Aorta (tissue), 5 donors: Measurements from ENCODE around the gene RFTN1. TPM values are rescaled to one million over a fixed set of nuclear protein-coding genes. Genes with fewer than 3 reads are reported as not detected.
A peak's percentile ranks its signal among the peaks of the same experiment; 100 is the strongest.

Experiments
- ATAC-seq: fragments of 200-7000 bp; cut with Tn5 transposase; one replicate; pipeline ENCODE4 v1.9.1; 2022; ENCODE audit warnings: moderate library complexity; ENCODE audit not compliant: low FRiP score
- DNase-seq, 2 donors: peaks; one replicate each; pipeline ENCODE4 v3.0.0-alpha.2; 2020
- H3K27ac ChIP-seq, 2 donors: one replicate each; pipeline ENCODE4 v1.5.1; 2013; ENCODE audit warnings: low read length in 2 of 2, mild to moderate bottlenecking in 2 of 2, moderate library complexity in 2 of 2, control low read depth in 1 of 2, inconsistent platforms in 1 of 2, low read depth in 1 of 2
- H3K27me3 ChIP-seq, 2 donors: one replicate each; pipeline ENCODE4 v1.6.1; 2013; ENCODE audit warnings: control low read depth in 1 of 2, low read length in 1 of 2, mild to moderate bottlenecking in 1 of 2, moderate library complexity in 1 of 2; ENCODE audit not compliant: insufficient read depth in 2 of 2, control insufficient read depth in 1 of 2
- H3K36me3 ChIP-seq, 2 donors: one replicate each; pipeline ENCODE4 v1.6.1; 2013; ENCODE audit warnings: control low read depth in 1 of 2, low read length in 1 of 2, mild to moderate bottlenecking in 1 of 2; ENCODE audit not compliant: insufficient read depth in 2 of 2, control insufficient read depth in 1 of 2
- H3K4me1 ChIP-seq, 2 donors: one replicate each; pipeline ENCODE4 v1.6.1; 2013; ENCODE audit warnings: low read length in 2 of 2, control low read depth in 1 of 2, mild to moderate bottlenecking in 1 of 2, moderate library complexity in 1 of 2; ENCODE audit not compliant: insufficient read depth in 2 of 2, control insufficient read depth in 1 of 2
- H3K4me3 ChIP-seq, 2 donors: one replicate each; pipeline ENCODE4 v1.5.1; 2013; ENCODE audit warnings: low read length in 2 of 2, control low read depth in 1 of 2, mild to moderate bottlenecking in 1 of 2
- H3K9me3 ChIP-seq: one replicate; pipeline ENCODE4 v1.6.1; 2013; ENCODE audit warnings: mild to moderate bottlenecking, low read length; ENCODE audit not compliant: control insufficient read depth
- WGBS, 2 donors: extraction: QIAGEN DNeasy Blood & Tissue Kit; methylation state at CpG; one replicate each; pipeline ENCODE4 v1.1.7; 2013; 5-methylcytosine and 5-hydroxymethylcytosine counted together
- intact Hi-C, 2 donors: fragments of 100-400 bp; cut with DNase I; formaldehyde crosslinking; loops; one replicate each; pipeline versions ENCODE4 v1.14.2 to v1.15.0; 2022
- polyA plus RNA-seq, 2 donors: library from polyadenylated mRNA; stranded (reverse); fragments of 200-250 nt; gene quantifications; one replicate each; pipeline ENCODE4 v1.2.3, GENCODE V29; 2013
- total RNA-seq, 2 donors: library from RNA; stranded (reverse); fragmentation: NEBNext Ultra II Directional; extraction: Animal tissue kit (Norgen Biotek cat#: 25700); gene quantifications; one replicate each; pipeline ENCODE4 v1.2.1, GENCODE V29; 2021
- donor health status: healthy with polysubstance abuse.
- donor health status: Bipolar disorder and iron deficiency.
- donor health status: DM: no; HTN: no; CAD: no.
- donor health status: DM: no; HTN: no; CAD: no.
- donor health status: DM: yes; HTN: yes; CAD: no.

The RFTN1 gene
- total and polyA plus RNA-seq, 4 donors = 12.7 to 119 (median 59.4) TPM

- Histone ChIP-seq H3K36me3 (no peaks in the 10 kb centered on the region), H3K4me1 (peaks cover 3 to 11% of the 10 kb centered on the region in 2 donors), H3K9me3 (no peaks in the 10 kb centered on the region), H3K4me3 (no peak overlapping the region), H3K27ac (peak overlapping the region; percentile 79 to 82), H3K27me3 (no peaks in the 10 kb centered on the region)
- DNase-seq = no peak
- WGBS, 2 donors = 60 to 63% methylated on average over 4 of the region's 4 CpGs
- intact Hi-C loops = no loop called here
- peak; percentile 79 for ATAC-seq
Measured at GRCh38 chr3:16439163-16439847, 74.2 kb downstream of the RFTN1 start.

GRCh38 chr3:16437640-16438039 lies 75.9 kb downstream of the RFTN1 start:
- Histone ChIP-seq H3K27me3 (no peaks in the 10 kb centered on the region), H3K4me1 (peaks cover 2 to 11% of the 10 kb centered on the region in 2 donors), H3K9me3 (no peaks in the 10 kb centered on the region), H3K36me3 (no peaks in the 10 kb centered on the region), H3K27ac (no peak overlapping the region), H3K4me3 (no peak overlapping the region)
- DNase-seq (no peak), ATAC-seq (no peak)
- intact Hi-C loops = no loop called here
- 90 to 93% methylated on average over 5 of the region's 5 CpGs for WGBS, 2 donors

GRCh38 chr3:16433701-16434151 lies 79.8 kb downstream of the RFTN1 start:
- DNase-seq (no peak), ATAC-seq (no peak)
- no peak overlapping the region for H3K4me3 ChIP-seq
- intact Hi-C loops = no loop called here
- 88 to 92% methylated on average over 13 of the region's 13 CpGs for WGBS, 2 donors
- H3K4me1 ChIP-seq = peaks cover 2 to 5% of the 10 kb centered on the region in 2 donors
- no peak overlapping the region for H3K27ac ChIP-seq
- H3K36me3 ChIP-seq = peaks cover 0 to 2% of the 10 kb centered on the region in 2 donors
- no peaks in the 10 kb centered on the region for H3K27me3 ChIP-seq
- no peaks in the 10 kb centered on the region for H3K9me3 ChIP-seq

GRCh38 chr3:16432714-16433113 lies 80.8 kb downstream of the RFTN1 start:
- DNase-seq (no peak), ATAC-seq (no peak)
- WGBS, 2 donors = 64% methylated on average over 3 of the region's 3 CpGs
- H3K27ac ChIP-seq = no peak overlapping the region
- H3K36me3 ChIP-seq = peaks cover 0 to 4% of the 10 kb centered on the region in 2 donors
- H3K4me3 ChIP-seq = no peak overlapping the region
- peaks cover 2 to 5% of the 10 kb centered on the region in 2 donors for H3K4me1 ChIP-seq
- H3K9me3 ChIP-seq = no peaks in the 10 kb centered on the region
- intact Hi-C loops = no loop called here
- H3K27me3 ChIP-seq = no peaks in the 10 kb centered on the region

GRCh38 chr3:16430717-16431630 lies 82.5 kb downstream of the RFTN1 start:
- WGBS, 2 donors = 87 to 92% methylated on average over 11 of the region's 11 CpGs
- Histone ChIP-seq H3K9me3 (no peaks in the 10 kb centered on the region), H3K36me3 (peaks cover 0 to 4% of the 10 kb centered on the region in 2 donors), H3K27ac (peak overlapping the region in 1 of 2 donors; percentile 57), H3K4me1 (peaks cover 2 to 4% of the 10 kb centered on the region in 2 donors), H3K27me3 (no peaks in the 10 kb centered on the region), H3K4me3 (no peak overlapping the region)
- DNase-seq (no peak), ATAC-seq (no peak)
- intact Hi-C loops = no loop called here

- H3K36me3 ChIP-seq = peaks cover 0 to 4% of the 10 kb centered on the region in 2 donors
Measured at GRCh38 chr3:16429086-16429485, 84.4 kb downstream of the RFTN1 start.

GRCh38 chr3:16428612-16429011 lies 84.9 kb downstream of the RFTN1 start:
- 80 to 87% methylated on average over 5 of the region's 5 CpGs for WGBS, 2 donors
- ATAC-seq (no peak), DNase-seq (no peak)
- no peak overlapping the region for H3K27ac ChIP-seq
- no peaks in the 10 kb centered on the region for H3K27me3 ChIP-seq
- intact Hi-C loops = no loop called here
- peaks cover 2 to 4% of the 10 kb centered on the region in 2 donors for H3K4me1 ChIP-seq
- no peak overlapping the region for H3K4me3 ChIP-seq
- H3K9me3 ChIP-seq = no peaks in the 10 kb centered on the region
- peaks cover 0 to 4% of the 10 kb centered on the region in 2 donors for H3K36me3 ChIP-seq

More at GRCh38 chr3:16429086-16429485, 84.4 kb downstream of the RFTN1 start:
- Histone ChIP-seq H3K27ac (no peak overlapping the region), H3K4me1 (peaks cover 2 to 4% of the 10 kb centered on the region in 2 donors), H3K27me3 (no peaks in the 10 kb centered on the region), H3K9me3 (no peaks in the 10 kb centered on the region), H3K4me3 (no peak overlapping the region)
- DNase-seq (no peak), ATAC-seq (no peak)
- intact Hi-C loops = no loop called here
- 55 to 62% methylated on average over 1 of the region's 1 CpG for WGBS, 2 donors

GRCh38 chr3:16427103-16427965 lies 86.2 kb downstream of the RFTN1 start:
- H3K27me3 ChIP-seq = no peaks in the 10 kb centered on the region
- H3K9me3 ChIP-seq = no peaks in the 10 kb centered on the region
- H3K36me3 ChIP-seq = peaks cover 0 to 4% of the 10 kb centered on the region in 2 donors
- peak overlapping the region in 1 of 2 donors; percentile 45 for H3K27ac ChIP-seq
- H3K4me1 ChIP-seq = peaks cover 2 to 4% of the 10 kb centered on the region in 2 donors
- no peak overlapping the region for H3K4me3 ChIP-seq
- DNase-seq (no peak), ATAC-seq (peak; percentile 89)
- 59 to 66% methylated on average over 5 of the region's 5 CpGs for WGBS, 2 donors
- intact Hi-C loops = no loop called here
